HFF-Myc (cell line): ENCODE results near the gene KCNMA1.

Experiments used
- DNase-seq: peaks from one replicate; pipeline ENCODE4 v3.0.0-alpha.2; 2011; ENCODE audit warnings: low read depth; ENCODE audit errors: extremely low read depth
- H3K4me3 ChIP-seq: replicated peaks from 2 replicates; pipeline ENCODE4 v1.5.1; 2011; ENCODE audit warnings: low read depth, mild to moderate bottlenecking, control low read depth, low read length
- CTCF ChIP-seq: IDR thresholded peaks from 2 replicates; pipeline ENCODE4 v1.5.1; 2012; ENCODE audit warnings: mild to moderate bottlenecking, low read depth, low read length, control low read depth; ENCODE audit errors: missing control alignments

KCNMA1 gene

GRCh38 chr10:77207182-77207827 is 430.3 kb downstream of the KCNMA1 start:
- TF ChIP-seq CTCF = no peak
- H3K4me3 ChIP-seq = no peak overlapping the region
- no peak for DNase-seq

GRCh38 chr10:77205135-77205534 is 432.5 kb downstream of the KCNMA1 start:
- TF ChIP-seq CTCF = no peak
- no peak for DNase-seq
- H3K4me3 ChIP-seq = no peak overlapping the region

- TF ChIP-seq CTCF = no peak
- no peak overlapping the region for H3K4me3 ChIP-seq
- DNase-seq = no peak
Measured at GRCh38 chr10:77204171-77204570, 433.4 kb downstream of the KCNMA1 start.

GRCh38 chr10:77202857-77203256 is 434.8 kb downstream of the KCNMA1 start:
- no peak overlapping the region for H3K4me3 ChIP-seq
- DNase-seq = no peak
- no peak for TF ChIP-seq CTCF

- TF ChIP-seq CTCF = no peak
- no peak overlapping the region for H3K4me3 ChIP-seq
- no peak for DNase-seq
Measured at GRCh38 chr10:77201135-77202106, 436.2 kb downstream of the KCNMA1 start.

GRCh38 chr10:77197544-77197943 is 440.1 kb downstream of the KCNMA1 start:
- no peak for TF ChIP-seq CTCF
- no peak for DNase-seq
- no peak overlapping the region for H3K4me3 ChIP-seq
